Measurements from ENCODE around the gene EGFR.

DNA sequence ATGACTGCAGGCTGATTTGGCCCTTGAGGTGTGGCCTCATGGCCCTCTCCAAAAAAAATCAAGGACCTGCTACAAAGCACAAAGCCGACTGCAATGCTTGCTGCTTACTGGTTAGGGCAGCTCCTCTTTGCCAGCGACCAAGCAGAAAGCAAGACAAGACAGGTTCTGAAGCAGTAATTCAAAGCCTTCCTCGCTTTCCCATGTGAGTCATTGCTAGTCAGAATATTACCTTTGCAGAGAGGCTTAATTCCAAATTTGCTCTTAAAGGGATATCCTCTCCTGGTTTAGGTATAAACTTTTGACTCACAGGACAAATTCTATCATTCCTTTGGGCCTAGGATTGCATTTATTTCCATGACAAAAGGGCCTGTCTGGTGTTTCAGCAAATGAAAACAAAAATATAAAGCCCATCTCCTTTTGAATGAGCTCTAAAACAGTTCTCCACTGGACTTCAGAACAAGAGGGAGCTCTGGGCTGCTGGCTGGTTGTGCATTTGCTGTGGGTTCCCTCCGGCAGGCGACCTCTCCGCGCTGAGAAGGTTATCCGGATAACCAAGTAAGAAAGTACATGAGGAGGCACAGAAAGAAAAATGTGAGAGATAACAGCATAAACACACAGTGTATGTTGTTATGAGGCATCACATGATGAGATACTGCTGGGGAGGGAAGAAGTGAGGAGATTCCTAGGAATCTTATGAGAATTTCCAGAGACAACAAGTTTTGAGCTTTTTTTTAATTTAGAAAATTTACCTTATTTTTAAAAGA is 90.8 kb downstream of the EGFR start:
- TF ChIP-seq, protein P1, sequence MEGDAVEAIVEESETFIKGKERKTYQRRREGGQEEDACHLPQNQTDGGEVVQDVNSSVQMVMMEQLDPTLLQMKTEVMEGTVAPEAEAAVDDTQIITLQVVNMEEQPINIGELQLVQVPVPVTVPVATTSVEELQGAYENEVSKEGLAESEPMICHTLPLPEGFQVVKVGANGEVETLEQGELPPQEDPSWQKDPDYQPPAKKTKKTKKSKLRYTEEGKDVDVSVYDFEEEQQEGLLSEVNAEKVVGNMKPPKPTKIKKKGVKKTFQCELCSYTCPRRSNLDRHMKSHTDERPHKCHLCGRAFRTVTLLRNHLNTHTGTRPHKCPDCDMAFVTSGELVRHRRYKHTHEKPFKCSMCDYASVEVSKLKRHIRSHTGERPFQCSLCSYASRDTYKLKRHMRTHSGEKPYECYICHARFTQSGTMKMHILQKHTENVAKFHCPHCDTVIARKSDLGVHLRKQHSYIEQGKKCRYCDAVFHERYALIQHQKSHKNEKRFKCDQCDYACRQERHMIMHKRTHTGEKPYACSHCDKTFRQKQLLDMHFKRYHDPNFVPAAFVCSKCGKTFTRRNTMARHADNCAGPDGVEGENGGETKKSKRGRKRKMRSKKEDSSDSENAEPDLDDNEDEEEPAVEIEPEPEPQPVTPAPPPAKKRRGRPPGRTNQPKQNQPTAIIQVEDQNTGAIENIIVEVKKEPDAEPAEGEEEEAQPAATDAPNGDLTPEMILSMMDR (IDR thresholded peaks at IDR 0.05) = no peak
- TF ChIP-seq POLR2A (IDR thresholded peaks at IDR 0.05) = no peak

Data from uterus (tissue), 2 donors.